PC-3 (cell line): ENCODE results near the gene PAPSS2.

Source experiments
- CTCF ChIP-seq: fragments of 300-600 bp; sonication (generic); conservative IDR thresholded peaks from 2 replicates; pipeline ENCODE4 v1.5.1; 2017; ENCODE audit warnings: antibody characterized with exemption, low read depth, mild to moderate bottlenecking, low read length
- EZH2 ChIP-seq: fragments of 300-600 bp; sonication (generic); IDR thresholded peaks from one replicate; pipeline ENCODE4 v1.6.1; 2017; ENCODE audit warnings: antibody characterized with exemption, mild to moderate bottlenecking, low read length; ENCODE audit not compliant: unreplicated experiment
- EZH2phosphoT487 ChIP-seq: fragments of 300-600 bp; sonication (generic); IDR thresholded peaks from 2 replicates; pipeline ENCODE4 v1.6.1; 2018; ENCODE audit warnings: mild to moderate bottlenecking, antibody characterized with exemption, low read length, borderline replicate concordance

- TF ChIP-seq CTCF (no peak), EZH2 (no peak), EZH2phosphoT487 (no peak)
These were observed 20.2 kb upstream of the PAPSS2 start for GRCh38 chr10:87639493-87639892.
